Inflammatory macrophage treated with lipopolysaccharide for 4 hours (primary cell): ENCODE data around the gene FXYD1.

Experiments
- DNase-seq: peaks from one replicate; pipeline ENCODE4 v3.0.0-alpha.2; 2020

The FXYD1 gene

DNA sequence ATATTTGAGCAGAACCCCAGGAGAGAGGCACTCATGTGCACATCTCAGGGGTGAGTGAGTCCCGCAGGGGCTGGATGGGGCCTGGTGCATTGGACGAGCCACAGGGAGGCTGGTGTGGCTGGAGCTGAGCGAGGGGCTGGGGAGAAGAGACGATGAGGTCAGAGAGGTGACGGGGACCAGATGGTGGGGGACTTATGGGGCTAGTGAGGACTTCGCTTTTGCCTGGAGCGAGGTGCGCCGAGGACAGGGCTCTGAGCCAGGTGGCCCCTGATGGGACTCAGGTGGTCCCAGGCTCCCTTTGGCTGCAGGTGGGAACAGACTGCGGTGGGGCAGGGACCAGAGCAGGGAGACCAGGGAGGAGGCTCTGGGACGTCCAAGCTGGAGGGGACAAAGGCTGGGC is 29.9 kb upstream of the FXYD1 start:
- DNase-seq: no peak

DNA sequence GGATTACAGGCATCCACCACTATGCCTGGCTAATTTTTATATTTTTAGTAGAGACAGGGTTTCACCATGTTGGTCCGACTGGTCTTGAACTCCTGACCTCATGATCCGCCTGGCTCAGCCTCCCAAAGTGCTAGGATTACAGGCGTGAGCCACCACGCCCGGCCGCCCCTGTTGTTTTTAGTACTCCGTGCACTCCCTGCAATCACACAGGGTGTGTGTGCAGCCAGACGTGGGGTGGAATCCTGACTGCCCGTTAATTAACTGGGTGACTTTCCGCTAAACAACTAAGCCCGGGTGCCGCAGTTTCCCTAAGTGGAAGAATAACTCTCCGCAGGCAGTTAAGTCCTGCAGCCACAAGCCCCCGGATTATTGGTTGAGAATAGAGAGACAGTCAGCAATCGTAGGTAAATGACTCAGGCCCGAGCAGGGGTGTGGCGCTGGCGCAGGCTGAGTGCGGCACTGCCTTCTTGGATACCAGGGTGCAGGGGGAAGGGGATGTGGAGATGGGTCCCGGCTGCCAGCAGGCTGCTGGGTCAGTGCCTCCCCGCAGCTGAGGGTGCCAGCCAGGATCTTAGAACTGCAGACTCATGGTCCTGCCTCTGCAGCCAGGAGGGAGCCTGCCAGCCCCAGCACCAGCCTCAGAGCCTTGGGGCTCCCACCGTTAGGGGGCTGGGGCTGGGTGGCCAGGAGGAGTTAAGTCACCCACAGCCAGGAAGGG is 29.1 kb upstream of the FXYD1 start:
- no peak for DNase-seq

DNA sequence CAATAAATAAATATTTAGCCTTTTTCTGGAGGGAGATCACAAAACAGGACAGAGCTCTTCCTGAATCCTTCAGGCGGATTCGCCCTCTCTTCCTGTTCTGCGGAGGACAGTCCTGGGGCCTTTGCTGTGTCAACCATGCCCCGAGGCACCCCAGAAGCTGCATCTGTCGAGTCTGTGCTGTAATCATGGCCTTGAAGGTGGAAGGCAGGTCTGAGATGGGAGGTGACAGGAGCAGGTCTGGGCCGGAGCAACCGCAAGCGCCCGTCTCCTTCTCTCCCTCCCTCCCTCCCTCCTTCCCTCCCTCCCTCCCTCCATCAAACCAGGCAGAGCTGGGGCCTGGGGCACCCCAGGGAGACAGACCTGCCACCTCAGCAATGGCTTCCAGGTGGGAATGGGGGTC is 27.6 kb upstream of the FXYD1 start:
- no peak for DNase-seq

DNA sequence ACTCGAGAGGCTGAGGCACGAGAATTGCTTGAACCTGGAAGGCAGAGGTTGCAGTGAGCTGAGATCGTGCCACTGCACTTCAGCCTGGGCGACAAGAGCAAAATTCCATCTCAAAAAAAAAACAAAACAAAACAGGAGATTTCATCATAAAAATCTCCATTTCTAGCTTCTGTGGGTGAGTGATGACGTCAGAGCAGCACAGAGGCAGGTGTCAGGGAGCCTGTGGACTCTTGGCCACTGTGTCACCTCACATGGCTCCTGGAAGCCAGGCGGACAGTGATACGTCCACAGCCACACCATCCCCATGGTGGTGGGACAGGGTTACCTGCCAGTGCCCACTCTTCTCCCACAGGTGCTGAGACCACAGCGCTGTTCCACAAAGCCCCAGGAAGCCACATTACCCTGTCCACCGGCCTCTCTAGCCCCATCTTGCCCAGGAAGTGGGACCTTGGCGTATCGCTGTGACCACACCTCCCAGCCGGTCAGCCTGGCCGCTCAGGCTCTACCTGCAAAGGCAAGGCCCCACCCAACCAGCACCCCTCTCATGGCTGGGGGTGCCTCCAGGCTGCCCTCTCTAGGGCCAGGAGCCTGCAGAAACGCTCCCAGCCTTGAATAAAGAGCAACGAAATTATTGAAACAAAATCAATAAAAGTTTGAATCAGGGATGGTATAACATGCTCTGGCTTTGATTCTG is 25.5 kb upstream of the FXYD1 start:
- DNase-seq: no peak

- DNase-seq: peak; percentile 30
Measured at GRCh38 chr19:35114353-35115176, 24.1 kb upstream of the FXYD1 start.

- no peak for DNase-seq
Measured at GRCh38 chr19:35115177-35115951, 23.3 kb upstream of the FXYD1 start, which contains the start of gene FXYD3. FXYD3 (plus strand) TSS chr19:35115823; CDS start chr19:35119377, 3,554 bp downstream.

GRCh38 chr19:35116072-35116801 is 22.4 kb upstream of the FXYD1 start:
- no peak for DNase-seq

GRCh38 chr19:35117116-35117515 is 21.5 kb upstream of the FXYD1 start:
- no peak for DNase-seq

DNA sequence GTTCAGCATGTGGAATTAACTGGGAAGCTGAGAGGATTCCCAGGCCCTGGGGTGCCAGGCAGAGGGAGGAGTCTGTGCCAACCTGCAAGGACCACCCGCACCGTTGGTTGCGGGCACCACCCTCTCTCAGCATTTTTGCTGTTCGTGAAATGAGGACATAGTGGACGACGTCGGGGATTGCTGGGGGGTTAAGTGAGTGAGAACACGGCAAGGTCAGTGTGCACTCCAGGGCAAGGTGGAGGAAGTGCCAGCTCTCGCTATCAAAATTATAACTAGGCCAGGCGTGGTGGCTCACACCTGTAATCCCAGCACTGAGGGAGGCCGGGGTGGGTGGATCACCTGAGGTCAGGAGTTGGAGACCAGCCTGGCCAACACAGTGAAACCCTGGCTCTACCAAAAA is 20.8 kb upstream of the FXYD1 start:
- no peak for DNase-seq

DNA sequence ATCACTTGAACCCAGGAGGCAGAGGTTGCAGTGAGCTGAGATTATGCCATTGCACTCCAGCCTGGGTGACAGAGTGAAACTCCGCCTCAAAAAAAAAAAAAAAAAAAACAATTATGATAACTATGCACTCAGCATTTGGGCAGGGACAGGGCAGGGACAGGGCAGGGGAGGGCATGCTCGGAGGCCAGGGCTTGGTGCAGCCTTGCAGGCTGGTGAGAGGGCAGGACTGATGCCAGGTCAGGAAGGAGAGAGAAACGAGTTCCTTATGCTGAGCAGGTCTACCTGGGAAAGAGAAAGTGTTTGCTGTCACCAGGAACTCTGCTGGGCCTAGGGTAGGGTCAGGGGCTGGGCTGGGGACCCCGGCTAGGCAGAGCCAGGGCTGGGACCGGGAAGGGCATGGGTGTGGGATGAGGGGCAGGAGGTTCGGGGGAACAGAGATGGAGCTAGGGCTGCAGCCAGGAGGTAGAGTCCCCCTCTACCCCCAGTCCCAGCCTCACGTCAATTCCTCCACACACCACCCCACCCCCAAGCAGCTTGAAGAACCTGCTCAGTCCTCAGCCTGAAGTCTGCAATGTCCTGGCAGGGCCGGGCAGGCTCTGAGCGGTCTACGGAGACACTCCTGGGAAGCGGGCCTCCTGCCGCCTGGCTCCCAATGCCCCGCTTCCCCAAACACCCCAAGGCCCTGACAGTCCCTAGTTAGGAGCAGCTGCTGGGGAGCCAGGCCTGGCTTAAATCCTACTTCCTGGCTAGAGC is 20.2 kb upstream of the FXYD1 start:
- DNase-seq: no peak

- DNase-seq: no peak
Measured at GRCh38 chr19:35119091-35119490, 19.5 kb upstream of the FXYD1 start.

DNA sequence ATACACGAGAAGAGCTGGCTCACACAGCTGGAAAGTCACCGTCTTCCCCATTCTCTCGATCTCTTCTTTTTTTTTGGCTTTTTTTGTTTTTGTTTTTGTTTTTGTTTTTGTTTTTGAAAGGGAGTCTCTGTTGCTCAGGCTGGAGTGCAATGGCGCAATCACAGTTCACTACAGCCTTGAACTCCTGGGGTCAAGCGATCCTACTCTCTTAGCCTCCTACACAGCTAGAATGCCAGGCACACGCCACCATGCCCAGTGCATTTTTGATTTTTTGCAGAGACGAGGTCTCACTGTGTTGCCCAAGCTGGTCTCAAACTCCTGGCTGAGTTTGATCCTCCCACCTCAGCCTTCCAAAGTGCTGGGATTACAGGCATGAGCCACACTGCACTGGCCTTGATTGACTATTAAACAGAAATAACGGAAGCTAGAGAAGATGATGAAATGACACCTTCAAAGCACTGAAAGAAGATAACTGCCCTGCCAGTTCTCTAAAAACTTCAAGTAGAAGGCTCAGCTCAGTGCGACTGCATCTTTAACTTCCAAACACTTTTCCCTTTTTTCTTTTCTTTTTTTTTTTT is 19.0 kb upstream of the FXYD1 start:
- DNase-seq: peak; percentile 44

GRCh38 chr19:35120492-35120891 is 18.1 kb upstream of the FXYD1 start:
- peak; percentile 96 for DNase-seq

DNA sequence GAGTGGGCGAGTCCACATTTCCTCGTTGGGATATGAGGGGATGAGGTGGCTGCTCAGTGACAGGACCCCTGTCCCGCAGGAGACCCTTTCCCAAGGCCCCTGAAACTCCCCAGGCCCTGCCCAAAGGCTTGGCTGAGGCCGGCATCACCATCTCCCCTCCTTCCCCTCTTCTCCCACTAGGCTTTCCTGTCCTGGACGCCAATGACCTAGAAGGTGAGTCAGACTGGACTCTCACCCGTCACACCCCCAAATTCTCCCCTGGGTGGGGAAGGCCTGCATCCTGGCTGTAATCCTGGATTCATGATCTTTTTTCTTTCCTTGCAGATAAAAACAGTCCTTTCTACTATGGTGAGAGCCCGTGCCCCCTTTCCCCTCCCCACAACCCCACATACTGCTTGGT is 17.7 kb upstream of the FXYD1 start:
- DNase-seq: peak; percentile 17

- no peak for DNase-seq
Measured at GRCh38 chr19:35122687-35123551, 15.7 kb upstream of the FXYD1 start.

DNA sequence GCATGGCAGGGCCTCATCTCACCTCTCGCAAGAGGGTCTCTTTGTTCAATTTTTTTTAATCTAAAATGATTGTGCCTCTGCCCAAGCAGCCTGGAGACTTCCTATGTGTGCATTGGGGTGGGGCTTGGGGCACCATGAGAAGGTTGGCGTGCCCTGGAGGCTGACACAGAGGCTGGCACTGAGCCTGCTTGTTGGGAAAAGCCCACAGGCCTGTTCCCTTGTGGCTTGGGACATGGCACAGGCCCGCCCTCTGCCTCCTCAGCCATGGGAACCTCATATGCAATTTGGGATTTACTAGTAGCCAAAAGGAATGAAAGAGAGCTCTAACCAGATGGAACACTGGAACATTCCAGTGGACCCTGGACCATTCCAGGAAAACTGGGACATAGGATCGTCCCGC is 15.1 kb upstream of the FXYD1 start:
- peak; percentile 28 for DNase-seq

DNA sequence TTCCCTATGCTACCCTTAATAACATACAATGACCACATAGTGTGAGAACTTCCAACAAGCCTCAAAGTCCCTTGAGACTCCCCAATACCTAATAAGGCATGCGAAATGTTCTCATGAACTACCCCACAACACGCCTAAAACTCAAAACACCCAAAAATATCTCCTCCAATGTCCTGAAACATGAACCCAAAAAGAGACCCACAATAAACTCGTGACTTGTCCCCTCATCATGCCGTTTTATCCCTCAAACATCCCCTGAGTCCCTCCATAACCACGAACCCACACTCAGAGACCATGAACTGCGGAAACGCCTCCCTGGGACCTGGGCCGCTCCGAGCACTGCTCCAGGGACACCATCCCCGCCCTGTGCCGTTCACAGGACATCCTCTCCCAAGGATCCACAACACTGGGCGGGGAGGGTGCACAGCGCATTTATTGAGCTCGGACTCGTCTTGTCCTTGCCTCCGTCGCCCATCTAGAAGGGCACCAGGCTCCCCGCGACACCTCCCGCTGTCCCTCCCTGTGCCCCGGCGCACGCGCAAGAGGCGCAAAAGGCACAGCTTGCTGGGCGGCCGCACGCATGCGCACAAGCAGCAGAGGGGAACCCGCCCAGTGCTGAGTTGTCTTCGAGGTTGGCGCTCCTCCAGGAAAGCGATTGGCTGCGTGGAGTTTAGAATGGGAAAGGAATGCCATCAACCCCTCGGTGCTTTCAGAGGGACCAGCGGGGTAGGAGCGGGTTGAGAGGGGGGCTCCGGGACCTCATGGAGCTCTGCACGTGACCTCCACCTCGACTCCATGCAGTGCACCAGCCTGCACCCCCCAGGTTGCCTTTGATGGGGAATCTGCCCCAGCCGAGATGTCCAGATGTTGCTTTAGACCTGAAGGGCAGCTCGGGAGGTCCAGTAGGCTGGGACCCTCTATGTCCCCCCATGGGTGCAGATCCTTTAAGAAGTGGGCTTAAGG is 14.2 kb upstream of the FXYD1 start:
- peak; percentile 92 for DNase-seq

DNA sequence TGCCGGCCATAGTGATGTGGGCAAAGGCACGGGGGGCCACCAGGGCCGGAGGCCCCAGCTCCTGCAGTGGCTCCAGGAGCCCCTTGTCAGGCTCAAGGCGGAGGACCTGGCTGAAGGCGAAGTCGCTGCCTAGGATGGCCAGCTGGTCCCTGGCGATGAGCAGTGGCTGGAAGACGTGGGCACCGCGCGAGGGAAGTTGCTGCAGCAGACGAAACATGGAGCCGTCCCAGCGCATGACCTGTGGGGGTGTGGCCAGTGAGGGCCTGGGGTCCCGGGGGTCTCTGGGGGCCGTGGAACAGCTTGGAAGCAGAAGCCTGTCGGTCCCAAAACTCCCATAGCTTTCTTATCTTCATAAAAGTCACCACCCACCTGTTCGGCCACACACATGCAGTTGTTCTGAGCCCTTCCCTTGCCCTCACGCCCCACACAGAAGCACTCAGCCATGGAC is 13.3 kb upstream of the FXYD1 start:
- DNase-seq: no peak
